ENCODE data around the gene CAMK1D. TPM values are rescaled to one million over a fixed set of nuclear protein-coding genes. Genes with fewer than 3 reads are reported as not detected.

CAMK1D gene
- total and polyA plus RNA-seq, 2 experiments from 2014 or later, result 4.6 to 7.2 TPM

DNA sequence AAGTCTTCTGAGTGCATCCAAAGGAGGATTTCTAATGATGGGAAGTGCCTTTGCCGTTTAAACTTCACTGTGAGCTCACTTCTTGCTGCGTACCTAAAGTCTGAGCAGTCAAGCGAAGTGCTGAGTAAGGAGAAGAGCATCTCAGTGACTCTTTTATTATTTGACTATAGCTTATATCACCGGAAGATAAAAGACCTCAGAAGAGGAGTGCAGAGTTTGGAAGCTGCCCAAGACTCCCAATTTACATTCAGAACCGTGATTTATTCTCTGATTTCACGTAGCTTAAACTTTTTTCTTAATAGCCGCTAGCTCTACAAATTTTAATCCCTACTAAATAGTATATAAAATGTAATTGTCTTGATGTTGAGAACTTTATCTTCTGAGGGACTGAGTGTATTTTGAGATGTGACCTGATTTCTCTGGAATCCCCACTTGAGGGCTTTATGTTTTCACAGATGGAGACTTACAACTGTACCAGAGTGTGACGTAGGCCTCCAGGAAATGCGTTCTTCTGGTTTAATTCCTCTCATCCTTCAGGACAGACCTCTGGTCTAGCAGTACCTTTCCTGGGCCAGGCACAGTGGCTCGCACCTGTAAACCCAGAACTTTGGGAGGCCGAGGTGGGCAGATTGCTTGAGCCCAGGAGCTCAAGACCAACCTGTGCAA lies 51.1 kb downstream of the CAMK1D start:
- Mint-ChIP-seq H3K27me3 (ENCODE audit: insufficient read depth, low read depth, poor library complexity) (no peaks in the 10 kb centered on the region), H3K27ac (no peak overlapping the region), H3K4me3 (no peak overlapping the region), H3K4me1 (peaks cover 14% of the 10 kb centered on the region), H3K9me3 (no peaks in the 10 kb centered on the region), H3K36me3 (ENCODE audit: low read depth) (no peaks in the 10 kb centered on the region)
- no peaks in the 10 kb centered on the region for H3K4me1 ChIP-seq (ENCODE audit: insufficient read depth)
- TF ChIP-seq JUNB (IDR thresholded peaks at IDR 0.05; ENCODE audit: unreplicated experiment) (no peak), NANOG (IDR thresholded peaks at IDR 0.05; ENCODE audit: borderline replicate concordance) (no peak), POLR2AphosphoS5 (IDR thresholded peaks at IDR 0.05; ENCODE audit: low read depth) (no peak), ZNF114 (CRISPR knock-in tag; IDR thresholded peaks at IDR 0.05) (no peak), EZH2phosphoT487 (IDR thresholded peaks at IDR 0.05; ENCODE audit: unreplicated experiment) (no peak), EZH2 (IDR thresholded peaks at IDR 0.05; ENCODE audit: low read depth, unreplicated experiment) (no peak), CREB1 (CRISPR knock-in tag; IDR thresholded peaks at IDR 0.05; ENCODE audit: low read depth) (no peak), STAT1 (IDR thresholded peaks at IDR 0.05; ENCODE audit: unreplicated experiment) (no peak), ZNF331 (CRISPR knock-in tag; IDR thresholded peaks at IDR 0.05; ENCODE audit: low read depth) (no peak)
- TF ChIP-seq, protein P1, sequence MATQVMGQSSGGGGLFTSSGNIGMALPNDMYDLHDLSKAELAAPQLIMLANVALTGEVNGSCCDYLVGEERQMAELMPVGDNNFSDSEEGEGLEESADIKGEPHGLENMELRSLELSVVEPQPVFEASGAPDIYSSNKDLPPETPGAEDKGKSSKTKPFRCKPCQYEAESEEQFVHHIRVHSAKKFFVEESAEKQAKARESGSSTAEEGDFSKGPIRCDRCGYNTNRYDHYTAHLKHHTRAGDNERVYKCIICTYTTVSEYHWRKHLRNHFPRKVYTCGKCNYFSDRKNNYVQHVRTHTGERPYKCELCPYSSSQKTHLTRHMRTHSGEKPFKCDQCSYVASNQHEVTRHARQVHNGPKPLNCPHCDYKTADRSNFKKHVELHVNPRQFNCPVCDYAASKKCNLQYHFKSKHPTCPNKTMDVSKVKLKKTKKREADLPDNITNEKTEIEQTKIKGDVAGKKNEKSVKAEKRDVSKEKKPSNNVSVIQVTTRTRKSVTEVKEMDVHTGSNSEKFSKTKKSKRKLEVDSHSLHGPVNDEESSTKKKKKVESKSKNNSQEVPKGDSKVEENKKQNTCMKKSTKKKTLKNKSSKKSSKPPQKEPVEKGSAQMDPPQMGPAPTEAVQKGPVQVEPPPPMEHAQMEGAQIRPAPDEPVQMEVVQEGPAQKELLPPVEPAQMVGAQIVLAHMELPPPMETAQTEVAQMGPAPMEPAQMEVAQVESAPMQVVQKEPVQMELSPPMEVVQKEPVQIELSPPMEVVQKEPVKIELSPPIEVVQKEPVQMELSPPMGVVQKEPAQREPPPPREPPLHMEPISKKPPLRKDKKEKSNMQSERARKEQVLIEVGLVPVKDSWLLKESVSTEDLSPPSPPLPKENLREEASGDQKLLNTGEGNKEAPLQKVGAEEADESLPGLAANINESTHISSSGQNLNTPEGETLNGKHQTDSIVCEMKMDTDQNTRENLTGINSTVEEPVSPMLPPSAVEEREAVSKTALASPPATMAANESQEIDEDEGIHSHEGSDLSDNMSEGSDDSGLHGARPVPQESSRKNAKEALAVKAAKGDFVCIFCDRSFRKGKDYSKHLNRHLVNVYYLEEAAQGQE (IDR thresholded peaks at IDR 0.05; ENCODE audit: unreplicated experiment), result no peak
- TF ChIP-seq, protein P2, sequence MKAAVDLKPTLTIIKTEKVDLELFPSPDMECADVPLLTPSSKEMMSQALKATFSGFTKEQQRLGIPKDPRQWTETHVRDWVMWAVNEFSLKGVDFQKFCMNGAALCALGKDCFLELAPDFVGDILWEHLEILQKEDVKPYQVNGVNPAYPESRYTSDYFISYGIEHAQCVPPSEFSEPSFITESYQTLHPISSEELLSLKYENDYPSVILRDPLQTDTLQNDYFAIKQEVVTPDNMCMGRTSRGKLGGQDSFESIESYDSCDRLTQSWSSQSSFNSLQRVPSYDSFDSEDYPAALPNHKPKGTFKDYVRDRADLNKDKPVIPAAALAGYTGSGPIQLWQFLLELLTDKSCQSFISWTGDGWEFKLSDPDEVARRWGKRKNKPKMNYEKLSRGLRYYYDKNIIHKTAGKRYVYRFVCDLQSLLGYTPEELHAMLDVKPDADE (IDR thresholded peaks at IDR 0.05), result no peak
- TF ChIP-seq, protein P3, sequence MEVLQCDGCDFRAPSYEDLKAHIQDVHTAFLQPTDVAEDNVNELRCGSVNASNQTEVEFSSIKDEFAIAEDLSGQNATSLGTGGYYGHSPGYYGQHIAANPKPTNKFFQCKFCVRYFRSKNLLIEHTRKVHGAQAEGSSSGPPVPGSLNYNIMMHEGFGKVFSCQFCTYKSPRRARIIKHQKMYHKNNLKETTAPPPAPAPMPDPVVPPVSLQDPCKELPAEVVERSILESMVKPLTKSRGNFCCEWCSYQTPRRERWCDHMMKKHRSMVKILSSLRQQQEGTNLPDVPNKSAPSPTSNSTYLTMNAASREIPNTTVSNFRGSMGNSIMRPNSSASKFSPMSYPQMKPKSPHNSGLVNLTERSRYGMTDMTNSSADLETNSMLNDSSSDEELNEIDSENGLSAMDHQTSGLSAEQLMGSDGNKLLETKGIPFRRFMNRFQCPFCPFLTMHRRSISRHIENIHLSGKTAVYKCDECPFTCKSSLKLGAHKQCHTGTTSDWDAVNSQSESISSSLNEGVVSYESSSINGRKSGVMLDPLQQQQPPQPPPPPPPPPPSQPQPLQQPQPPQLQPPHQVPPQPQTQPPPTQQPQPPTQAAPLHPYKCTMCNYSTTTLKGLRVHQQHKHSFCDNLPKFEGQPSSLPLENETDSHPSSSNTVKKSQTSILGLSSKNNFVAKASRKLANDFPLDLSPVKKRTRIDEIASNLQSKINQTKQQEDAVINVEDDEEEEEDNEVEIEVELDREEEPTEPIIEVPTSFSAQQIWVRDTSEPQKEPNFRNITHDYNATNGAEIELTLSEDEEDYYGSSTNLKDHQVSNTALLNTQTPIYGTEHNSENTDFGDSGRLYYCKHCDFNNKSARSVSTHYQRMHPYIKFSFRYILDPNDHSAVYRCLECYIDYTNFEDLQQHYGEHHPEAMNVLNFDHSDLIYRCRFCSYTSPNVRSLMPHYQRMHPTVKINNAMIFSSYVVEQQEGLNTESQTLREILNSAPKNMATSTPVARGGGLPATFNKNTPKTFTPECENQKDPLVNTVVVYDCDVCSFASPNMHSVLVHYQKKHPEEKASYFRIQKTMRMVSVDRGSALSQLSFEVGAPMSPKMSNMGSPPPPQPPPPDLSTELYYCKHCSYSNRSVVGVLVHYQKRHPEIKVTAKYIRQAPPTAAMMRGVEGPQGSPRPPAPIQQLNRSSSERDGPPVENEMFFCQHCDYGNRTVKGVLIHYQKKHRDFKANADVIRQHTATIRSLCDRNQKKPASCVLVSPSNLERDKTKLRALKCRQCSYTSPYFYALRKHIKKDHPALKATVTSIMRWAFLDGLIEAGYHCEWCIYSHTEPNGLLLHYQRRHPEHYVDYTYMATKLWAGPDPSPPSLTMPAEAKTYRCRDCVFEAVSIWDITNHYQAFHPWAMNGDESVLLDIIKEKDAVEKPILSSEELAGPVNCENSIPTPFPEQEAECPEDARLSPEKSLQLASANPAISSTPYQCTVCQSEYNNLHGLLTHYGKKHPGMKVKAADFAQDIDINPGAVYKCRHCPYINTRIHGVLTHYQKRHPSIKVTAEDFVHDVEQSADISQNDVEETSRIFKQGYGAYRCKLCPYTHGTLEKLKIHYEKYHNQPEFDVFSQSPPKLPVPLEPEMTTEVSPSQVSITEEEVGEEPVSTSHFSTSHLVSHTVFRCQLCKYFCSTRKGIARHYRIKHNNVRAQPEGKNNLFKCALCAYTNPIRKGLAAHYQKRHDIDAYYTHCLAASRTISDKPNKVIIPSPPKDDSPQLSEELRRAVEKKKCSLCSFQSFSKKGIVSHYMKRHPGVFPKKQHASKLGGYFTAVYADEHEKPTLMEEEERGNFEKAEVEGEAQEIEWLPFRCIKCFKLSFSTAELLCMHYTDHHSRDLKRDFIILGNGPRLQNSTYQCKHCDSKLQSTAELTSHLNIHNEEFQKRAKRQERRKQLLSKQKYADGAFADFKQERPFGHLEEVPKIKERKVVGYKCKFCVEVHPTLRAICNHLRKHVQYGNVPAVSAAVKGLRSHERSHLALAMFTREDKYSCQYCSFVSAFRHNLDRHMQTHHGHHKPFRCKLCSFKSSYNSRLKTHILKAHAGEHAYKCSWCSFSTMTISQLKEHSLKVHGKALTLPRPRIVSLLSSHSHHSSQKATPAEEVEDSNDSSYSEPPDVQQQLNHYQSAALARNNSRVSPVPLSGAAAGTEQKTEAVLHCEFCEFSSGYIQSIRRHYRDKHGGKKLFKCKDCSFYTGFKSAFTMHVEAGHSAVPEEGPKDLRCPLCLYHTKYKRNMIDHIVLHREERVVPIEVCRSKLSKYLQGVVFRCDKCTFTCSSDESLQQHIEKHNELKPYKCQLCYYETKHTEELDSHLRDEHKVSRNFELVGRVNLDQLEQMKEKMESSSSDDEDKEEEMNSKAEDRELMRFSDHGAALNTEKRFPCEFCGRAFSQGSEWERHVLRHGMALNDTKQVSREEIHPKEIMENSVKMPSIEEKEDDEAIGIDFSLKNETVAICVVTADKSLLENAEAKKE (CRISPR knock-in tag; IDR thresholded peaks at IDR 0.05), result no peak
- TF ChIP-seq, protein P4, sequence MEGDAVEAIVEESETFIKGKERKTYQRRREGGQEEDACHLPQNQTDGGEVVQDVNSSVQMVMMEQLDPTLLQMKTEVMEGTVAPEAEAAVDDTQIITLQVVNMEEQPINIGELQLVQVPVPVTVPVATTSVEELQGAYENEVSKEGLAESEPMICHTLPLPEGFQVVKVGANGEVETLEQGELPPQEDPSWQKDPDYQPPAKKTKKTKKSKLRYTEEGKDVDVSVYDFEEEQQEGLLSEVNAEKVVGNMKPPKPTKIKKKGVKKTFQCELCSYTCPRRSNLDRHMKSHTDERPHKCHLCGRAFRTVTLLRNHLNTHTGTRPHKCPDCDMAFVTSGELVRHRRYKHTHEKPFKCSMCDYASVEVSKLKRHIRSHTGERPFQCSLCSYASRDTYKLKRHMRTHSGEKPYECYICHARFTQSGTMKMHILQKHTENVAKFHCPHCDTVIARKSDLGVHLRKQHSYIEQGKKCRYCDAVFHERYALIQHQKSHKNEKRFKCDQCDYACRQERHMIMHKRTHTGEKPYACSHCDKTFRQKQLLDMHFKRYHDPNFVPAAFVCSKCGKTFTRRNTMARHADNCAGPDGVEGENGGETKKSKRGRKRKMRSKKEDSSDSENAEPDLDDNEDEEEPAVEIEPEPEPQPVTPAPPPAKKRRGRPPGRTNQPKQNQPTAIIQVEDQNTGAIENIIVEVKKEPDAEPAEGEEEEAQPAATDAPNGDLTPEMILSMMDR (conservative IDR thresholded peaks at IDR 0.05; ENCODE audit: low read depth in 2 of 2), result no peak
- H3K27ac ChIP-seq (ENCODE audit: low read depth), result no peak overlapping the region
- H3K4me3 ChIP-seq, result no peak overlapping the region
- DNase-seq (ENCODE audit: low spot score) (no peak), ATAC-seq (no peak)
- H4K20me1 ChIP-seq (replicated peaks; ENCODE audit: insufficient read depth), result no peaks in the 10 kb centered on the region
- H3K36me3 ChIP-seq (ENCODE audit: insufficient read depth), result no peaks in the 10 kb centered on the region
- H2AFZ ChIP-seq, result no peak overlapping the region
- no peaks in the 10 kb centered on the region for H3K79me2 ChIP-seq (replicated peaks; ENCODE audit: insufficient read depth)
- H3F3A ChIP-seq (replicated peaks; ENCODE audit: low read depth), result no peaks in the 10 kb centered on the region
- H3K9me2 ChIP-seq (ENCODE audit: insufficient read depth), result no peaks in the 10 kb centered on the region
- no peak overlapping the region for H3K4me2 ChIP-seq
- no peaks in the 10 kb centered on the region for H3K27me3 ChIP-seq (ENCODE audit: insufficient read depth)
